PC-9 (cell line): ENCODE data around the gene CAPN13. TPM values are rescaled to one million over a fixed set of nuclear protein-coding genes. Genes with fewer than 3 reads are reported as not detected.
A peak's percentile ranks its signal among the peaks of the same experiment; 100 is the strongest.

Experiments used
- BruUV-seq: library from RNA; stranded (reverse); fragments of 400-500 nt; replicated peaks from 2 replicates; lab custom pipeline; 2021; lab: Mats Ljungman, UMichigan
- CTCF ChIA-PET: fragments of 300-600 bp; sonication (Branson Sonifier 250); formaldehyde crosslinking; loops from one replicate; lab custom pipeline; 2022; ENCODE audit warnings: antibody characterized with exemption; lab: Charles Lee
- POLR2A ChIA-PET: fragments of 300-600 bp; sonication (Branson Sonifier 250); formaldehyde crosslinking; loops from one replicate; lab custom pipeline; 2022; ENCODE audit warnings: antibody characterized with exemption; ENCODE audit not compliant: unreplicated experiment; lab: Charles Lee
- DNase-seq, 2 experiments: peaks; one replicate each; pipeline versions ENCODE4 v3.0.0 to v3.0.0-alpha.2; 2015 to 2022; ENCODE audit warnings: mixed read lengths in 1 of 2
- H2AFZ ChIP-seq: fragments of 200-600 bp; sonication (generic); 2 replicates; pipeline ENCODE4 v1.8.1; 2017; ENCODE audit warnings: antibody characterized with exemption
- H3F3A ChIP-seq: fragments of 200-600 bp; sonication (generic); 2 replicates; pipeline ENCODE4 v1.8.1; 2017; ENCODE audit warnings: antibody characterized with exemption, mild to moderate bottlenecking, low read depth; ENCODE audit not compliant: insufficient read depth
- H3K27ac ChIP-seq: fragments of 200-600 bp; sonication (generic); 2 replicates; pipeline ENCODE4 v1.6.1; 2016; ENCODE audit warnings: mixed run types
- H3K27me3 ChIP-seq: fragments of 200-600 bp; sonication (generic); 2 replicates; pipeline ENCODE4 v1.6.1; 2016; ENCODE audit warnings: low read depth, mixed run types; ENCODE audit not compliant: insufficient read depth
- H3K36me3 ChIP-seq: fragments of 200-600 bp; sonication (generic); 2 replicates; pipeline ENCODE4 v1.6.1; 2016; ENCODE audit warnings: low read depth, mixed run types
- H3K4me1 ChIP-seq: fragments of 200-600 bp; sonication (generic); replicated peaks from 2 replicates; pipeline ENCODE4 v1.6.1; 2016; ENCODE audit warnings: mixed run types; ENCODE audit not compliant: insufficient read depth
- H3K4me2 ChIP-seq: fragments of 200-600 bp; sonication (generic); 2 replicates; pipeline ENCODE4 v1.6.1; 2017; ENCODE audit warnings: mixed run types
- H3K4me3 ChIP-seq: fragments of 200-600 bp; sonication (generic); 2 replicates; pipeline ENCODE4 v1.6.1; 2016; ENCODE audit warnings: mixed run types
- H3K79me2 ChIP-seq: fragments of 200-600 bp; sonication (generic); 2 replicates; pipeline ENCODE4 v1.6.1; 2017; ENCODE audit warnings: low read depth, mixed run types
- H3K9me2 ChIP-seq: fragments of 200-600 bp; sonication (generic); 2 replicates; pipeline ENCODE4 v1.8.1; 2017; ENCODE audit warnings: mild to moderate bottlenecking; ENCODE audit not compliant: insufficient read depth
- H3K9me3 ChIP-seq: fragments of 200-600 bp; sonication (generic); 2 replicates; pipeline ENCODE4 v1.8.1; 2016; ENCODE audit warnings: low read depth; ENCODE audit not compliant: insufficient read depth
- H4K20me1 ChIP-seq: fragments of 200-600 bp; sonication (generic); 2 replicates; pipeline ENCODE4 v1.8.1; 2017; ENCODE audit not compliant: insufficient read depth
- EZH2 ChIP-seq: fragments of 200-600 bp; sonication (generic); IDR thresholded peaks from 2 replicates; pipeline ENCODE4 v1.8.0; 2017; ENCODE audit warnings: antibody characterized with exemption, low read depth
- intact Hi-C: fragments of 100-400 bp; cut with micrococcal nuclease; formaldehyde crosslinking; loops from one replicate; pipeline ENCODE4 v1.10.0; 2022; ENCODE audit not compliant: unreplicated experiment
- total RNA-seq: library from RNA; stranded (reverse); gene quantifications from 2 replicates; pipeline ENCODE4 v1.2.3, GENCODE V29; 2021
- TF ChIP-seq, protein P1 (sequence below): fragments of 200-600 bp; sonication (generic); conservative IDR thresholded peaks from 2 replicates; pipeline ENCODE4 v1.6.1; 2017; ENCODE audit warnings: mixed run types, antibody characterized with exemption, mild to moderate bottlenecking, moderate library complexity

The CAPN13 gene
- total RNA-seq, 1 experiment from 2014 or later, result 1.5 TPM

DNA sequence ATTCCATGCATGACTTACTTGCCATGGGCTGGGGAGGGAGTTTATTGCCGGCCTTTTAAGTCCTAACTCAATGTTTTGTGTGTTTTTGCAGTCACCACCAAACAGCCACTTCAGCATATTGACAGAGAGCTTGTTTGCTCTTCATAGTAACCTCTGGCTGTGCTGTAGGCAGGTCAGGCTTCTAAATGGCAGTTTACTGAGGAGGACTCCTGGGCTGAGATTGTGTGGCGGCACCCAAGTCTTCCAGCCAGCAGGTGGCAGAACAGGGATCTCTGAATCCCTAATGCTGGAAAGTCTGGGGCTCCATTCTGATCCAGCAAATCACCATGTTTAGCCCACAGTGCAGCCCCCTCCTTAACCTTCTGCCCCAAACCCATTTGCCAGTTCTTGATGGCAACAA is 121.2 kb downstream of the CAPN13 start:
- no peaks in the 10 kb centered on the region for H3K27me3 ChIP-seq
- no peaks in the 10 kb centered on the region for H4K20me1 ChIP-seq
- no peaks in the 10 kb centered on the region for H3K79me2 ChIP-seq
- no peaks in the 10 kb centered on the region for H3K9me2 ChIP-seq
- H3K27ac ChIP-seq, result no peak overlapping the region
- intact Hi-C loops, result no loop called here
- H3K4me3 ChIP-seq, result no peak overlapping the region
- H2AFZ ChIP-seq, result no peak overlapping the region
- TF ChIP-seq EZH2, result no peak
- TF ChIP-seq, protein P1, sequence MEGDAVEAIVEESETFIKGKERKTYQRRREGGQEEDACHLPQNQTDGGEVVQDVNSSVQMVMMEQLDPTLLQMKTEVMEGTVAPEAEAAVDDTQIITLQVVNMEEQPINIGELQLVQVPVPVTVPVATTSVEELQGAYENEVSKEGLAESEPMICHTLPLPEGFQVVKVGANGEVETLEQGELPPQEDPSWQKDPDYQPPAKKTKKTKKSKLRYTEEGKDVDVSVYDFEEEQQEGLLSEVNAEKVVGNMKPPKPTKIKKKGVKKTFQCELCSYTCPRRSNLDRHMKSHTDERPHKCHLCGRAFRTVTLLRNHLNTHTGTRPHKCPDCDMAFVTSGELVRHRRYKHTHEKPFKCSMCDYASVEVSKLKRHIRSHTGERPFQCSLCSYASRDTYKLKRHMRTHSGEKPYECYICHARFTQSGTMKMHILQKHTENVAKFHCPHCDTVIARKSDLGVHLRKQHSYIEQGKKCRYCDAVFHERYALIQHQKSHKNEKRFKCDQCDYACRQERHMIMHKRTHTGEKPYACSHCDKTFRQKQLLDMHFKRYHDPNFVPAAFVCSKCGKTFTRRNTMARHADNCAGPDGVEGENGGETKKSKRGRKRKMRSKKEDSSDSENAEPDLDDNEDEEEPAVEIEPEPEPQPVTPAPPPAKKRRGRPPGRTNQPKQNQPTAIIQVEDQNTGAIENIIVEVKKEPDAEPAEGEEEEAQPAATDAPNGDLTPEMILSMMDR, result peak; percentile 42; the same call in 1 of the 2 replicates
- H3K4me1 ChIP-seq, result no peaks in the 10 kb centered on the region
- H3K36me3 ChIP-seq, result no peaks in the 10 kb centered on the region
- peak in 1 of 2 experiments; percentile 34 for DNase-seq
- CTCF ChIA-PET, result no interaction called here
- no TSS peak for BruUV-seq
- no peak overlapping the region for H3K4me2 ChIP-seq
- POLR2A ChIA-PET, result no interaction called here
- H3K9me3 ChIP-seq, result no peaks in the 10 kb centered on the region
- H3F3A ChIP-seq, result no peaks in the 10 kb centered on the region

DNA sequence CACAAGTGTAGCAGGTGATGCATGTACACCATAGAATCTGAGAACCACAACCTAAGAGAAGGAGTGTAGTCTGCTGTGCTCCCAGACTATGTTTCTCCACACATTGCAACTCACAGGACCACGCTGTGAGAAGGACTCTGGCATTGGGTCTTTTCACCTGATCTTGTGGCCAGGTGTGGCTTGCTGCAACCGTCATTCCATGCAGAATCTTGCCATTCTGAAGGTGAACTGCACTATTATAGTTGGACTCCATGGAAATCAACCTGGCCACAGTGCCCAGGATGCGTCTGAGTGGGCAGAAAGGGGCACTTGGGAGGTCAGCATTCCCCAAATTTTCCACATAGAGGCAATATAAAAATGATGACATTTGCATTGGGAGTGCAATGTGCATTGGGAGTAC is 122.2 kb downstream of the CAPN13 start:
- H3K4me3 ChIP-seq, result no peak overlapping the region
- no peaks in the 10 kb centered on the region for H4K20me1 ChIP-seq
- no peak overlapping the region for H3K27ac ChIP-seq
- ChIA-PET CTCF (no interaction called here), POLR2A (interaction anchor here (0.7 kb wide), 1 partner anchor 538 kb away, joined by 3 read pairs; the partner anchor contains the start of gene YPEL5)
- no peaks in the 10 kb centered on the region for H3K36me3 ChIP-seq
- no peaks in the 10 kb centered on the region for H3K79me2 ChIP-seq
- no peak overlapping the region for H3K4me2 ChIP-seq
- H3K9me3 ChIP-seq, result no peaks in the 10 kb centered on the region
- H3K9me2 ChIP-seq, result no peaks in the 10 kb centered on the region
- no peaks in the 10 kb centered on the region for H3K4me1 ChIP-seq
- DNase-seq, result no peak
- no peaks in the 10 kb centered on the region for H3F3A ChIP-seq
- TF ChIP-seq, protein P1, result no peak
- no peak for TF ChIP-seq EZH2
- intact Hi-C loops, result no loop called here
- H3K27me3 ChIP-seq, result no peaks in the 10 kb centered on the region
- no peak overlapping the region for H2AFZ ChIP-seq
- no TSS peak for BruUV-seq

DNA sequence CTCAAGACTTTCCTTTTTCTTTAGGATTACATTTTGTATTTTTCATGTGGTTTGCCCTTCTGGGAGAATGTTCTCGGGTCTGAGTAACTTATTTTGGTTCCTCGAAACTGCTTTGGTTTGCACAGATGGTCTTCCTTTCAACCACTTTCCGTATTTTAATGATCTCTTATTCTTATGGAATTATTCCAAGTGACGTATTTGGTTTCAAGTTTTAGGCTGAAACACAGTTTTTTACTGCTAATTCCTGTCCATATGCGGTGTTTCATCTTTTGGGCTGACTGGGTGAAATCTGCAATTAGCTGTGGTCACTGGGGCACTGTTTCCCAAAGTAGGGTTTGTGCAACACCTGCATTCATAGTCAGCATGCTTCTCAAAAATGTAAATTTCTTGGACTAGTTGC is 122.7 kb downstream of the CAPN13 start:
- DNase-seq, result no peak
- no peaks in the 10 kb centered on the region for H3F3A ChIP-seq
- CTCF ChIA-PET, result no interaction called here

More for the DNA sequence above, 122.7 kb downstream of the CAPN13 start:
- H2AFZ ChIP-seq, result no peak overlapping the region
- H3K4me2 ChIP-seq, result no peak overlapping the region
- no peaks in the 10 kb centered on the region for H3K79me2 ChIP-seq
- intact Hi-C loops, result no loop called here
- BruUV-seq, result no TSS peak
- POLR2A ChIA-PET, result no interaction called here
- H3K9me3 ChIP-seq, result no peaks in the 10 kb centered on the region
- H3K4me1 ChIP-seq, result no peaks in the 10 kb centered on the region
- TF ChIP-seq, protein P1, result no peak
- no peak for TF ChIP-seq EZH2
- no peak overlapping the region for H3K4me3 ChIP-seq
- H3K27ac ChIP-seq, result no peak overlapping the region
- H3K27me3 ChIP-seq, result no peaks in the 10 kb centered on the region
- H3K36me3 ChIP-seq, result no peaks in the 10 kb centered on the region
- no peaks in the 10 kb centered on the region for H4K20me1 ChIP-seq
- H3K9me2 ChIP-seq, result no peaks in the 10 kb centered on the region
